Body of pancreas (tissue), 4 donors: ENCODE results near the gene UNCX.

Source experiments
- POLR2A ChIP-seq, 3 donors: fragments of 450-650 bp; IDR thresholded peaks; one replicate each; pipeline ENCODE4 v1.6.1; 2016; ENCODE audit warnings: antibody characterized with exemption in 3 of 3, mild to moderate bottlenecking in 2 of 3
- TF ChIP-seq, protein P1 (sequence below), 7 experiments: fragments of 450-650 bp in 4 of 7; fragments of 200-600 bp in 3 of 7; sonication (generic) in 3 of 7; IDR thresholded peaks; one replicate each; pipeline ENCODE4 v1.5.1; 2016 to 2019; ENCODE audit warnings: antibody characterized with exemption in 7 of 7

DNA sequence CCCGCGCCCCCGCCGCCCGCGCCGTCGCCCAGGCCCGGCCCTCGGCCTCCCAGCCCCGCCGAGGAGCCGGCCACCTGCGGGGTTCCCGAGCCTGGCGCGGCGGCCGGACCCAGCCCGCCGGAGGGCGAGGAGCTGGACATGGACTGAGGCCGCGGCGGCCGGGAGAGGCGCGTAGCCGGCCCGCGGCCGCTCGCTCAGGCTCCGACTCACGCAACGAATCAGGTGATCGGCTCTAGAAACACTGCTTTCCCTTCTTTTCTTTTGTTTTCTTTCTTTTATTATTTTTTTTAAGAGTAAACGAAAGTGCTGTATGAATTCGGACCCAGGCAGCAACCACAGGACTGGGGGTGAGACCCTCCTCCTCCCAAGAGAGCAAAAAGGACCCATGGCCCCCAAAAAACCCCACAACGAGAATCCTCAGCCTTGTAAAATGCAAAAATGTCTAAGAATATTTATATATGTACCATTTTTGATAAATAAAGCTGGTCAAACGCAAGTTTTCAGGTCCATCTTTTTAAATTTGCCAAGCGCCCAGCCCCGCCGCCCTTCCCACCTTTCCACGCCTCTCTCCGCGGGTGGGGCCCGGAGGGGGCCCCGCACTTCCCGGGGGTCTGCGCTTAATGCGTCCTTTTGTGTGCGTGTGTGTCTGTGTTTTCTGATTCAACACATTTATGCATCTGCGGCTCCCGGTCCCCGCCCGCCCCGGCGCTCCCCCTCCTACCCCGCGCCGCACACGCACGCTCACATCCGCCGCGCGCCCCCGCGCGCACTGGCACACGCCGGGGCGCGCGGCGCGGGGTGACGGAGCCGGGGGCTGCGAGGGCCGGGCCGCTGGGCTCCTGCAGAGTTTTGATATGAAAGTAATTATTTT, 4.4 kb downstream of the UNCX start:
- TF ChIP-seq, protein P1, sequence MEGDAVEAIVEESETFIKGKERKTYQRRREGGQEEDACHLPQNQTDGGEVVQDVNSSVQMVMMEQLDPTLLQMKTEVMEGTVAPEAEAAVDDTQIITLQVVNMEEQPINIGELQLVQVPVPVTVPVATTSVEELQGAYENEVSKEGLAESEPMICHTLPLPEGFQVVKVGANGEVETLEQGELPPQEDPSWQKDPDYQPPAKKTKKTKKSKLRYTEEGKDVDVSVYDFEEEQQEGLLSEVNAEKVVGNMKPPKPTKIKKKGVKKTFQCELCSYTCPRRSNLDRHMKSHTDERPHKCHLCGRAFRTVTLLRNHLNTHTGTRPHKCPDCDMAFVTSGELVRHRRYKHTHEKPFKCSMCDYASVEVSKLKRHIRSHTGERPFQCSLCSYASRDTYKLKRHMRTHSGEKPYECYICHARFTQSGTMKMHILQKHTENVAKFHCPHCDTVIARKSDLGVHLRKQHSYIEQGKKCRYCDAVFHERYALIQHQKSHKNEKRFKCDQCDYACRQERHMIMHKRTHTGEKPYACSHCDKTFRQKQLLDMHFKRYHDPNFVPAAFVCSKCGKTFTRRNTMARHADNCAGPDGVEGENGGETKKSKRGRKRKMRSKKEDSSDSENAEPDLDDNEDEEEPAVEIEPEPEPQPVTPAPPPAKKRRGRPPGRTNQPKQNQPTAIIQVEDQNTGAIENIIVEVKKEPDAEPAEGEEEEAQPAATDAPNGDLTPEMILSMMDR (IDR thresholded peaks at IDR 0.05): no peak
- TF ChIP-seq POLR2A (IDR thresholded peaks at IDR 0.05): no peak
